GM23338 (cell line): Measurements from ENCODE around the gene GOSR1. TPM values are rescaled to one million over a fixed set of nuclear protein-coding genes. Genes with fewer than 3 reads are reported as not detected.

Experiments used
- ATAC-seq: fragments of 200-7000 bp; cut with Tn5 transposase; 3 replicates; pipeline ENCODE4 v1.9.1; 2020
- DNase-seq: peaks from one replicate; pipeline ENCODE4 v3.0.0-alpha.2; 2015; ENCODE audit warnings: low spot score
- H2AFZ ChIP-seq: fragments of 200-600 bp; sonication (generic); 2 replicates; pipeline ENCODE4 v1.8.0; 2016; ENCODE audit warnings: antibody characterized with exemption, mild to moderate bottlenecking, moderate library complexity
- H3F3A ChIP-seq: fragments of 200-600 bp; sonication (generic); replicated peaks from 2 replicates; pipeline ENCODE4 v1.8.0; 2017; ENCODE audit warnings: antibody characterized with exemption, mixed run types, low read depth
- H3K27ac ChIP-seq: fragments of 200-600 bp; sonication (generic); 2 replicates; pipeline ENCODE4 v1.6.1; 2016; ENCODE audit warnings: low read depth
- H3K27me3 ChIP-seq: fragments of 200-600 bp; sonication (generic); 2 replicates; pipeline ENCODE4 v1.8.0; 2016; ENCODE audit warnings: mild to moderate bottlenecking, mixed run types, moderate library complexity; ENCODE audit not compliant: insufficient read depth
- H3K36me3 ChIP-seq: fragments of 200-600 bp; sonication (generic); 2 replicates; pipeline ENCODE4 v1.8.0; 2016; ENCODE audit warnings: mild to moderate bottlenecking; ENCODE audit not compliant: insufficient read depth
- H3K4me1 ChIP-seq: fragments of 200-600 bp; sonication (generic); 2 replicates; pipeline ENCODE4 v1.8.0; 2016; ENCODE audit warnings: mild to moderate bottlenecking, moderate library complexity; ENCODE audit not compliant: insufficient read depth
- H3K4me2 ChIP-seq: fragments of 200-600 bp; sonication (generic); 2 replicates; pipeline ENCODE4 v1.7.1; 2017; ENCODE audit warnings: mixed run types
- H3K4me3 ChIP-seq: fragments of 200-600 bp; sonication (generic); 2 replicates; pipeline ENCODE4 v1.6.1; 2016; ENCODE audit warnings: mixed run types
- H3K79me2 ChIP-seq: fragments of 200-600 bp; sonication (generic); replicated peaks from 2 replicates; pipeline ENCODE4 v1.8.0; 2017; ENCODE audit warnings: mild to moderate bottlenecking; ENCODE audit not compliant: insufficient read depth
- H3K9me2 ChIP-seq: fragments of 200-600 bp; sonication (generic); 2 replicates; pipeline ENCODE4 v1.8.0; 2017; ENCODE audit not compliant: insufficient read depth
- H4K20me1 ChIP-seq: fragments of 200-600 bp; sonication (generic); replicated peaks from 2 replicates; pipeline ENCODE4 v1.8.0; 2017; ENCODE audit warnings: mild to moderate bottlenecking; ENCODE audit not compliant: insufficient read depth
- H3K27ac Mint-ChIP-seq: 2 replicates; pipeline ENCODE4 v1.8.0; 2020; ENCODE audit warnings: inconsistent platforms, mild to moderate bottlenecking, moderate library complexity, mixed read lengths
- H3K27me3 Mint-ChIP-seq: 3 replicates; pipeline ENCODE4 v1.8.0; 2022; ENCODE audit warnings: low read depth, mild to moderate bottlenecking, moderate library complexity, mixed read lengths, inconsistent platforms; ENCODE audit not compliant: insufficient read depth, poor library complexity
- H3K36me3 Mint-ChIP-seq: 3 replicates; pipeline ENCODE4 v1.8.0; 2021; ENCODE audit warnings: low read depth, mild to moderate bottlenecking, inconsistent platforms, moderate library complexity, mixed read lengths
- H3K4me1 Mint-ChIP-seq: 3 replicates; pipeline ENCODE4 v1.8.0; 2020; ENCODE audit warnings: mild to moderate bottlenecking, inconsistent platforms, mixed read lengths
- H3K4me3 Mint-ChIP-seq: 3 replicates; pipeline ENCODE4 v1.8.0; 2021; ENCODE audit warnings: moderate library complexity, mild to moderate bottlenecking, inconsistent platforms, mixed read lengths
- H3K9me3 Mint-ChIP-seq: 3 replicates; pipeline ENCODE4 v1.8.0; 2020; ENCODE audit warnings: moderate library complexity, mild to moderate bottlenecking, inconsistent platforms, mixed read lengths
- CREB1 ChIP-seq: fragments of 250-450 bp; sonication (Bioruptor Pico); IDR thresholded peaks from 2 replicates; pipeline ENCODE4 v1.5.0; 2020; ENCODE audit warnings: low read depth, mild to moderate bottlenecking, moderate library complexity
- EZH2 ChIP-seq: fragments of 200-600 bp; sonication (generic); IDR thresholded peaks from one replicate; pipeline ENCODE4 v1.8.0; 2017; ENCODE audit warnings: antibody characterized with exemption, mild to moderate bottlenecking, low read depth; ENCODE audit not compliant: unreplicated experiment
- EZH2phosphoT487 ChIP-seq: fragments of 200-600 bp; sonication (generic); IDR thresholded peaks from one replicate; pipeline ENCODE4 v1.8.1; 2018; ENCODE audit warnings: antibody characterized with exemption; ENCODE audit not compliant: unreplicated experiment
- JUNB ChIP-seq: IDR thresholded peaks from one replicate; pipeline ENCODE4 v1.6.1; 2016; ENCODE audit warnings: antibody characterized with exemption; ENCODE audit not compliant: unreplicated experiment
- STAT1 ChIP-seq: IDR thresholded peaks from one replicate; pipeline ENCODE4 v1.6.1; 2016; ENCODE audit warnings: antibody characterized with exemption; ENCODE audit not compliant: unreplicated experiment
- polyA plus RNA-seq: library from polyadenylated mRNA; unstranded; fragments of >200 nt; fragmentation: Nextera tagmentation; extraction: Ambion mirVana; gene quantifications from 2 replicates; pipeline ENCODE4 v1.2.1, GENCODE V29; 2016
- total RNA-seq: library from RNA; depleted of rRNA; stranded (reverse); fragments of >200 nt; shearing (Covaris generic); gene quantifications from 2 replicates; pipeline ENCODE4 v1.2.3, GENCODE V29; 2014
- TF ChIP-seq, protein P1 (sequence below): IDR thresholded peaks from 2 replicates; pipeline ENCODE4 v1.6.1; 2016; ENCODE audit warnings: antibody characterized with exemption
- TF ChIP-seq, protein P2 (sequence below): IDR thresholded peaks from one replicate; pipeline ENCODE4 v1.6.1; 2018; ENCODE audit warnings: antibody characterized with exemption; ENCODE audit not compliant: unreplicated experiment
- TF ChIP-seq, protein P3 (sequence below), 2 experiments: fragments of 200-600 bp in 1 of 2; sonication (generic) in 1 of 2; conservative IDR thresholded peaks; 2 replicates each; pipeline versions ENCODE4 v1.5.1 to v1.6.1; 2016 to 2017; ENCODE audit warnings: antibody characterized with exemption in 2 of 2, low read depth in 2 of 2, mild to moderate bottlenecking in 2 of 2, moderate library complexity in 1 of 2

Gene GOSR1
- total and polyA plus RNA-seq, 2 experiments from 2014 or later, result 33.4 to 74.1 TPM

DNA sequence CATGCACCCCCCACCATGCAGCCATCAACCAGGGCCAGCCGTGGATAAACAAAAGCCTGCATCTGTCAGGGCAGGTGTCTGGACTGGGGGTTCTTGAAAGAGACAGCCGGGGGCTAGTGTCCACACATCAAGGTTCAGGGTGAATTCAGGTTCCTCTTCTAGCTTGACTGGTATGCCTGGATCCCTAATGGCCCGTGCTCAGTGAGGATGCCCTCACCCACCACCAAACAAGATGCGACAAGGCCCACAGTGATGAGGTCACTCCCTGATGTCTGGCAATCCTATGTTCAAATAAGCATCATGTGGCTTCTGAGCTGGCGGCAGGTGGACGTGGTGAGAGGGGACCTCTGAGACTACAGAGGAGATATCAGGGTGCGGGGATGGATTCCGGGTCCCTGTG, 64.6 kb downstream of the GOSR1 start (continued):
- TF ChIP-seq, protein P1, sequence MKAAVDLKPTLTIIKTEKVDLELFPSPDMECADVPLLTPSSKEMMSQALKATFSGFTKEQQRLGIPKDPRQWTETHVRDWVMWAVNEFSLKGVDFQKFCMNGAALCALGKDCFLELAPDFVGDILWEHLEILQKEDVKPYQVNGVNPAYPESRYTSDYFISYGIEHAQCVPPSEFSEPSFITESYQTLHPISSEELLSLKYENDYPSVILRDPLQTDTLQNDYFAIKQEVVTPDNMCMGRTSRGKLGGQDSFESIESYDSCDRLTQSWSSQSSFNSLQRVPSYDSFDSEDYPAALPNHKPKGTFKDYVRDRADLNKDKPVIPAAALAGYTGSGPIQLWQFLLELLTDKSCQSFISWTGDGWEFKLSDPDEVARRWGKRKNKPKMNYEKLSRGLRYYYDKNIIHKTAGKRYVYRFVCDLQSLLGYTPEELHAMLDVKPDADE, result no peak
- TF ChIP-seq, protein P2, sequence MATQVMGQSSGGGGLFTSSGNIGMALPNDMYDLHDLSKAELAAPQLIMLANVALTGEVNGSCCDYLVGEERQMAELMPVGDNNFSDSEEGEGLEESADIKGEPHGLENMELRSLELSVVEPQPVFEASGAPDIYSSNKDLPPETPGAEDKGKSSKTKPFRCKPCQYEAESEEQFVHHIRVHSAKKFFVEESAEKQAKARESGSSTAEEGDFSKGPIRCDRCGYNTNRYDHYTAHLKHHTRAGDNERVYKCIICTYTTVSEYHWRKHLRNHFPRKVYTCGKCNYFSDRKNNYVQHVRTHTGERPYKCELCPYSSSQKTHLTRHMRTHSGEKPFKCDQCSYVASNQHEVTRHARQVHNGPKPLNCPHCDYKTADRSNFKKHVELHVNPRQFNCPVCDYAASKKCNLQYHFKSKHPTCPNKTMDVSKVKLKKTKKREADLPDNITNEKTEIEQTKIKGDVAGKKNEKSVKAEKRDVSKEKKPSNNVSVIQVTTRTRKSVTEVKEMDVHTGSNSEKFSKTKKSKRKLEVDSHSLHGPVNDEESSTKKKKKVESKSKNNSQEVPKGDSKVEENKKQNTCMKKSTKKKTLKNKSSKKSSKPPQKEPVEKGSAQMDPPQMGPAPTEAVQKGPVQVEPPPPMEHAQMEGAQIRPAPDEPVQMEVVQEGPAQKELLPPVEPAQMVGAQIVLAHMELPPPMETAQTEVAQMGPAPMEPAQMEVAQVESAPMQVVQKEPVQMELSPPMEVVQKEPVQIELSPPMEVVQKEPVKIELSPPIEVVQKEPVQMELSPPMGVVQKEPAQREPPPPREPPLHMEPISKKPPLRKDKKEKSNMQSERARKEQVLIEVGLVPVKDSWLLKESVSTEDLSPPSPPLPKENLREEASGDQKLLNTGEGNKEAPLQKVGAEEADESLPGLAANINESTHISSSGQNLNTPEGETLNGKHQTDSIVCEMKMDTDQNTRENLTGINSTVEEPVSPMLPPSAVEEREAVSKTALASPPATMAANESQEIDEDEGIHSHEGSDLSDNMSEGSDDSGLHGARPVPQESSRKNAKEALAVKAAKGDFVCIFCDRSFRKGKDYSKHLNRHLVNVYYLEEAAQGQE, result no peak

DNA sequence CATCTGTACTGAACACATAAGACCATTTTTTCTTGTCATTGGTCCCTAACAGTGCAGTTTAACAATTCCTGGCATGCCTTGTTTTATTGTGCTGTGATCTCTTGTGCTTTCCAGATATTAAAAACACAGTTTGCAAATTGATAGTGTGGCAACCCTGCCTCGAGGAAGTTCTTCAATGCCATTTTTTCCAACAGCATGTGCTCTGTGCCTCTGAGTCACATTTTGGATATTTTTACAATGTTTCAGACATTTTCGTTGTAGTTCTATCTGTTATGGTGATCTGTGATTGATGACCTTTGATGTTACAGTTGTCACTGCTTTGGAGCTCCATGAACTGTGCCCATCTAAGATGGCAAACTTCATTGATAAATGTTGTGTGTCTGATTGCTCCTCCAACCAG, 66.2 kb downstream of the GOSR1 start:
- Histone ChIP-seq H3K9me2 (0 out of 2 replicates have a peak, but pooled peaks cover 3% of the 10 kb centered on the region), H4K20me1 (no peaks in the 10 kb centered on the region), H3K4me3 (no peak overlapping the region), H3K4me1 (no peaks in the 10 kb centered on the region), H3K4me2 (no peak overlapping the region), H3K79me2 (no peaks in the 10 kb centered on the region), H3K36me3 (no peaks in the 10 kb centered on the region), H3K27me3 (no peaks in the 10 kb centered on the region), H3K27ac (no peak overlapping the region), H3F3A (no peaks in the 10 kb centered on the region), H2AFZ (no peak overlapping the region)
- DNase-seq (no peak), ATAC-seq (no peak)
- H3K27me3 Mint-ChIP-seq, result no peaks in the 10 kb centered on the region
- no peaks in the 10 kb centered on the region for H3K9me3 Mint-ChIP-seq
- no peaks in the 10 kb centered on the region; the same call in 2 of the 3 replicates for H3K36me3 Mint-ChIP-seq
- H3K27ac Mint-ChIP-seq, result no peak overlapping the region
- H3K4me1 Mint-ChIP-seq, result peaks cover 4% of the 10 kb centered on the region; the same call in 1 of the 3 replicates
- no peak overlapping the region for H3K4me3 Mint-ChIP-seq
- TF ChIP-seq JUNB (no peak), EZH2phosphoT487 (no peak), STAT1 (no peak), CREB1 (no peak), EZH2 (no peak)
- TF ChIP-seq, protein P2, result no peak
- TF ChIP-seq, protein P1, result no peak
- TF ChIP-seq, protein P3, sequence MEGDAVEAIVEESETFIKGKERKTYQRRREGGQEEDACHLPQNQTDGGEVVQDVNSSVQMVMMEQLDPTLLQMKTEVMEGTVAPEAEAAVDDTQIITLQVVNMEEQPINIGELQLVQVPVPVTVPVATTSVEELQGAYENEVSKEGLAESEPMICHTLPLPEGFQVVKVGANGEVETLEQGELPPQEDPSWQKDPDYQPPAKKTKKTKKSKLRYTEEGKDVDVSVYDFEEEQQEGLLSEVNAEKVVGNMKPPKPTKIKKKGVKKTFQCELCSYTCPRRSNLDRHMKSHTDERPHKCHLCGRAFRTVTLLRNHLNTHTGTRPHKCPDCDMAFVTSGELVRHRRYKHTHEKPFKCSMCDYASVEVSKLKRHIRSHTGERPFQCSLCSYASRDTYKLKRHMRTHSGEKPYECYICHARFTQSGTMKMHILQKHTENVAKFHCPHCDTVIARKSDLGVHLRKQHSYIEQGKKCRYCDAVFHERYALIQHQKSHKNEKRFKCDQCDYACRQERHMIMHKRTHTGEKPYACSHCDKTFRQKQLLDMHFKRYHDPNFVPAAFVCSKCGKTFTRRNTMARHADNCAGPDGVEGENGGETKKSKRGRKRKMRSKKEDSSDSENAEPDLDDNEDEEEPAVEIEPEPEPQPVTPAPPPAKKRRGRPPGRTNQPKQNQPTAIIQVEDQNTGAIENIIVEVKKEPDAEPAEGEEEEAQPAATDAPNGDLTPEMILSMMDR (conservative IDR thresholded peaks at IDR 0.05; ENCODE audit: low read depth in 2 of 2), result no peak
